HEK293 (cell line): ENCODE measurements around the gene CRACDL.

Experiments used
- BCL11A ChIP-seq: fragments of 450-650 bp; formaldehyde crosslinking; IDR thresholded peaks from 2 replicates; pipeline ENCODE4 v1.5.1; 2016; ENCODE audit warnings: low read depth, missing biosample characterization, missing genetic modification characterization
- KLF17 ChIP-seq: fragments of 450-650 bp; formaldehyde crosslinking; IDR thresholded peaks from 2 replicates; pipeline ENCODE4 v1.5.1; 2016; ENCODE audit warnings: missing biosample characterization, missing genetic modification characterization
- ZFP41 ChIP-seq: fragments of 450-650 bp; formaldehyde crosslinking; IDR thresholded peaks from 2 replicates; pipeline ENCODE4 v1.5.1; 2016; ENCODE audit warnings: missing biosample characterization, missing genetic modification characterization, borderline replicate concordance
- ZNF274 ChIP-seq, 2 experiments: fragments of 200-500 bp in 1 of 2; fragments of 450-650 bp in 1 of 2; sonication (Bioruptor generic) in 1 of 2; formaldehyde crosslinking in 1 of 2; IDR thresholded peaks; 2 replicates each; pipeline versions ENCODE4 v1.5.1 to v1.6.1; 2014 to 2016; ENCODE audit warnings: borderline replicate concordance in 1 of 2, inconsistent platforms in 1 of 2, low read length in 1 of 2, missing biosample characterization in 1 of 2, missing genetic modification characterization in 1 of 2
- ZNF560 ChIP-seq: fragments of 450-650 bp; formaldehyde crosslinking; IDR thresholded peaks from 2 replicates; pipeline ENCODE4 v1.5.1; 2017; ENCODE audit warnings: missing biosample characterization, missing genetic modification characterization, borderline replicate concordance
- TF ChIP-seq, protein P1 (sequence below): fragments of 450-650 bp; formaldehyde crosslinking; IDR thresholded peaks from 2 replicates; pipeline ENCODE4 v1.5.1; 2016; ENCODE audit warnings: missing biosample characterization, missing genetic modification characterization

- TF ChIP-seq BCL11A (no peak), KLF17 (tag by site-specific recombination) (no peak), ZFP41 (tag by site-specific recombination) (no peak), ZNF274 (IDR thresholded peaks at IDR 0.05; ENCODE audit: low read length) (no peak), ZNF274 (tag by site-specific recombination; IDR thresholded peaks at IDR 0.05; ENCODE audit: borderline replicate concordance) (no peak), ZNF560 (tag by site-specific recombination) (no peak)
- TF ChIP-seq, protein P1, sequence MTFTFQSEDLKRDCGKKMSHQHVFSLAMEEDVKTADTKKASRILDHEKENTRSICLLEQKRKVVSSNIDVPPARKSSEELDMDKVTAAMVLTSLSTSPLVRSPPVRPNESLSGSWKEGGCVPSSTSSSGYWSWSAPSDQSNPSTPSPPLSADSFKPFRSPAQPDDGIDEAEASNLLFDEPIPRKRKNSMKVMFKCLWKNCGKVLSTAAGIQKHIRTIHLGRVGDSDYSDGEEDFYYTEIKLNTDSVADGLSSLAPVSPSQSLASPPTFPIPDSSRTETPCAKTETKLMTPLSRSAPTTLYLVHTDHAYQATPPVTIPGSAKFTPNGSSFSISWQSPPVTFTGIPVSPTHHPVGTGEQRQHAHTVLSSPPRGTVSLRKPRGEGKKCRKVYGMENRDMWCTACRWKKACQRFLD (tag by site-specific recombination) = no peak
These were observed 41.6 kb downstream of the CRACDL start for GRCh38 chr2:98894331-98895000.
